Astrocyte of the cerebellum (primary cell): ENCODE data around the gene GAGE12D.
"Not testable (repeated sequence)": the region's sequence is repeated elsewhere in the genome, so short reads cannot be mapped to it uniquely, and the experiment has no call there.

Experiments used
- DNase-seq: peaks from one replicate; pipeline ENCODE4 v3.0.0-alpha.2; 2011; ENCODE audit warnings: low read depth
- H3K4me3 ChIP-seq: 2 replicates; pipeline ENCODE4 v1.5.1; 2011; ENCODE audit warnings: mild to moderate bottlenecking, low read depth, low read length, moderate library complexity
- in situ Hi-C: cut with HindIII; loops from 2 replicates; pipeline ENCODE4 v1.10.0; 2017; ENCODE audit warnings: low sequenced_read_pairs

Gene GAGE12D

GRCh38 chrX:49541433-49541832 lies at the start of gene GAGE12D:
GAGE12D (plus strand) TSS chrX:49541733; CDS start chrX:49542888, 1,155 bp downstream.
- DNase-seq, in situ Hi-C loops, H3K4me3 ChIP-seq: not testable (repeated sequence)

DNA sequence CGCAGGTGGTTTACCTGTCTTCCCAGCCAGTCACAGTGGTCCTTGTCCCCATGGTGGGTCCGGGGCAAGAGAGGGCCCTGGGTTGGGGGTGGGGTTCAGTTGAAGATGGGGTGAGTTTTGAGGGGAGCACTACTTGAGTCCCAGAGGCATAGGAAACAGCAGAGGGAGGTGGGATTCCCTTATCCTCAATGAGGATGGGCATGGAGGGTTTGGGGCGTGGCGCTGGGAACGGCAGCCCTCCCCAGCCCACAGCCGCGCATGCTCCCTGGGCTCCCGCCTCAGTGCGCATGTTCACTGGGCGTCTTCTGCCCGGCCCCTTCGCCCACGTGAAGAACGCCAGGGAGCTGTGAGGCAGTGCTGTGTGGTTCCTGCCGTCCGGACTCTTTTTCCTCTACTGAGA lies 9.7 kb upstream of the GAGE12D start, which contains the start of gene GAGE12C:
GAGE12C (plus strand) TSS at position 301 of the 400 bp plus-strand sequence. CDS start 1,155 bp downstream, outside the sequence.
- H3K4me3 ChIP-seq, DNase-seq, in situ Hi-C loops: not testable (repeated sequence)

DNA sequence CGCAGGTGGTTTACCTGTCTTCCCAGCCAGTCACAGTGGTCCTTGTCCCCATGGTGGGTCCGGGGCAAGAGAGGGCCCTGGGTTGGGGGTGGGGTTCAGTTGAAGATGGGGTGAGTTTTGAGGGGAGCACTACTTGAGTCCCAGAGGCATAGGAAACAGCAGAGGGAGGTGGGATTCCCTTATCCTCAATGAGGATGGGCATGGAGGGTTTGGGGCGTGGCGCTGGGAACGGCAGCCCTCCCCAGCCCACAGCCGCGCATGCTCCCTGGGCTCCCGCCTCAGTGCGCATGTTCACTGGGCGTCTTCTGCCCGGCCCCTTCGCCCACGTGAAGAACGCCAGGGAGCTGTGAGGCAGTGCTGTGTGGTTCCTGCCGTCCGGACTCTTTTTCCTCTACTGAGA lies 9.5 kb downstream of the GAGE12D start, which contains the start of gene GAGE12E:
GAGE12E (plus strand) TSS at position 301 of the 400 bp plus-strand sequence. CDS start 1,155 bp downstream, outside the sequence.
- H3K4me3 ChIP-seq, in situ Hi-C loops: not testable (repeated sequence)

GRCh38 chrX:49560542-49560941 lies 19.0 kb downstream of the GAGE12D start, which contains the start of gene GAGE12F:
GAGE12F (plus strand) TSS chrX:49560842; CDS start chrX:49561997, 1,155 bp downstream.
- H3K4me3 ChIP-seq, DNase-seq, in situ Hi-C loops: not testable (repeated sequence)

More for the DNA sequence above, 9.5 kb downstream of the GAGE12D start, which contains the start of gene GAGE12E:
- not testable (repeated sequence) for DNase-seq

DNA sequence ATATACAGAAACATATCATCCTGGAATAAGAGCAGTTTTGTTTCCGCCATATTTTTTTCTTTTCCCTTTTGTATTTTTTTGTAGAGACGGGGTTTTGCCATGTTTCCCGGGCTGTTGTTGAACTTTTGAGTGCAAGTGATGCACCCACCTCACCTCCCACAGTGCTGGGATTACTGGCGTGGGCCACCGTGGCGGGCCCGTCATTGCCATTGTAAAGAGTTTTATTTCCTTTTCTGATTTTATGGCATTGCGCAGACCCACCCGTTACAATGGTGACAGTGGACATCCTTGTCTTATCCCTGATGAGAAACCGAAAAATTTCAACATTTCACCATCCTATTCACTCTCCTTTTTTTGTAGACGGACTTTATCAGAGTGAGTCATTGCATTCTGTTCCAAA lies 27.2 kb downstream of the GAGE12D start:
- DNase-seq, in situ Hi-C loops, H3K4me3 ChIP-seq: not testable (repeated sequence)

- DNase-seq, in situ Hi-C loops, H3K4me3 ChIP-seq: not testable (repeated sequence)
Measured at GRCh38 chrX:49569152-49569551, 27.6 kb downstream of the GAGE12D start.

- H3K4me3 ChIP-seq, DNase-seq, in situ Hi-C loops: not testable (repeated sequence)
Measured at GRCh38 chrX:49570100-49570499, 28.6 kb downstream of the GAGE12D start, which contains the start of gene GAGE12G. GAGE12G (plus strand) TSS chrX:49570400; CDS start chrX:49571555, 1,155 bp downstream.

DNA sequence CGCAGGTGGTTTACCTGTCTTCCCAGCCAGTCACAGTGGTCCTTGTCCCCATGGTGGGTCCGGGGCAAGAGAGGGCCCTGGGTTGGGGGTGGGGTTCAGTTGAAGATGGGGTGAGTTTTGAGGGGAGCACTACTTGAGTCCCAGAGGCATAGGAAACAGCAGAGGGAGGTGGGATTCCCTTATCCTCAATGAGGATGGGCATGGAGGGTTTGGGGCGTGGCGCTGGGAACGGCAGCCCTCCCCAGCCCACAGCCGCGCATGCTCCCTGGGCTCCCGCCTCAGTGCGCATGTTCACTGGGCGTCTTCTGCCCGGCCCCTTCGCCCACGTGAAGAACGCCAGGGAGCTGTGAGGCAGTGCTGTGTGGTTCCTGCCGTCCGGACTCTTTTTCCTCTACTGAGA lies 38.1 kb downstream of the GAGE12D start, which contains the start of gene GAGE12H:
GAGE12H (plus strand) TSS at position 301 of the 400 bp plus-strand sequence. CDS start 1,155 bp downstream, outside the sequence.
- DNase-seq, in situ Hi-C loops, H3K4me3 ChIP-seq: not testable (repeated sequence)

GRCh38 chrX:49589196-49589595 lies 47.7 kb downstream of the GAGE12D start, which contains the start of gene GAGE2A:
GAGE2A (plus strand) TSS chrX:49589496; CDS start chrX:49590651, 1,155 bp downstream.
- H3K4me3 ChIP-seq, in situ Hi-C loops, DNase-seq: not testable (repeated sequence)

DNA sequence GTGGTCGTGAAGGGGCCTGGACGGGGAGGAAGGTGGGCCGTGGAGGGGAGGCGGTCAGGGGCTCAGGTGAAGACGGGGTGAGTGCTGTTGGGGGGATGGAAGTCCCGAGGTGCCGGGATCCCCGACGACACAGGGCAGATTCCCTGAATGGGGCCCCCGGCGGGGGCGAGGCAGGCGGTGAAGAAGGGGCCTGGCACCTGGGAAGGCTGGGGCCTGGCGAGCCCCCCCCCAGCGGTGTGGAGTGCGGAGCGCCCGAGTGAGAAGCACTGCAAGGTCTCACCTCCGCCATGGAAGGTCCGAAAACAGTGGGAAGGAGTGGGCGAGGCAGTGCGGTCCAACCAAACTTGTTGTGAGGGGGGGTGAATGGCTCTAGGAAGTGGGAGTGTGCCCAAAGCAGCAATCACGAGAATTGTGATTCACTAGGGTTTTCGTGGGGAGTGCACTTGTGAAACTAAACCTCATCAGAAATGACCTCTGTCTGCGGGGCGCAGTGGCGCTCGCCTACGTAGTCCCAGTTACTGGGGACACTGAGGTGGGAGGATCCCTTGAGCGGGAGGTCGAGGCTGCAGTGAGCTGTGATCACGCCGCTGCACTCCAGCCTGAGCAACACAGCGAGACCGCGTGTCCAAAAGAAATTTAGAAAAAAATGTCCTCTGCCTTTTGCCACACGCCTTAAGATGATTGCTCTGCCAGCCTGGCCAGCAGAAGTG lies 48.4 kb downstream of the GAGE12D start:
- in situ Hi-C loops, H3K4me3 ChIP-seq, DNase-seq: not testable (repeated sequence)

DNA sequence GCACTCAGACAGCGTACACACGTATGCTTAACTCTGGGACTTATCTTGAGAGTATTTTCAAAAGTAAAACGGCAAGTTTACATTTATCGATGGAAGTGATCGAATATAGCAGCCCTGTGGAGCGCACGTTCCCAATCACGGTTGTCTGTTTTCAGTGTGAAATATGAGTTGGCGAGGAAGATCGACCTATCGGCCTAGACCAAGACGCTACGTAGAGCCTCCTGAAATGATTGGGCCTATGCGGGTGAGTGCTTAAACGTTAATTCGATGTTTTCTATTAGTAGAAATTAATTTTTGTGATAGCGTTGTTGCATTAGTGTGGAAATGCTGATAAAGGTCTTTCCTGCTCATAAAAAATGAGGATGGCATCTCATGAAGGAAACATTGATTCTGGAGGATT lies 49.0 kb downstream of the GAGE12D start:
- H3K4me3 ChIP-seq, in situ Hi-C loops, DNase-seq: not testable (repeated sequence)
